ENCODE measurements around the gene IL1R1.

- TF ChIP-seq CTCF (IDR thresholded peaks at IDR 0.05) (no peak), POLR2A (IDR thresholded peaks at IDR 0.05) (no peak)
Measured at GRCh38 chr2:102117472-102117858, 25.1 kb upstream of the IL1R1 start.

Measured in prostate gland (tissue), 2 donors.